HL-60 (cell line): ENCODE data around the gene C9orf72.

Experiments
- DNase-seq, 2 experiments: peaks; one replicate each; pipeline ENCODE4 v3.0.0-alpha.2; 2010 to 2020; ENCODE audit warnings: low read depth in 1 of 2, low spot score in 1 of 2
- H3K27ac ChIP-seq: fragments of 250-450 bp; sonication (Bioruptor Pico); replicated peaks from 2 replicates; pipeline ENCODE4 v1.5.1; 2020; ENCODE audit warnings: mild to moderate bottlenecking, moderate library complexity
- H3K27me3 ChIP-seq: fragments of 250-450 bp; sonication (Bioruptor Pico); 2 replicates; pipeline ENCODE4 v1.5.1; 2021; ENCODE audit warnings: mild to moderate bottlenecking, moderate library complexity; ENCODE audit not compliant: insufficient read depth, poor library complexity, severe bottlenecking
- H3K4me3 ChIP-seq: replicated peaks from 2 replicates; pipeline ENCODE4 v1.5.1; 2011; ENCODE audit warnings: mild to moderate bottlenecking, control low read depth, low read length; ENCODE audit not compliant: insufficient read depth
- GABPA ChIP-seq: IDR thresholded peaks from 2 replicates; pipeline ENCODE4 v1.6.1; 2012; ENCODE audit warnings: low read depth
- POLR2AphosphoS5 ChIP-seq: IDR thresholded peaks from 2 replicates; pipeline ENCODE4 v1.6.1; 2012; ENCODE audit warnings: low read depth
- SPI1 ChIP-seq: IDR thresholded peaks from 2 replicates; pipeline ENCODE4 v1.6.1; 2012; ENCODE audit warnings: low read depth, mild to moderate bottlenecking, borderline replicate concordance
- TF ChIP-seq, protein P1 (sequence below): IDR thresholded peaks from 2 replicates; pipeline ENCODE4 v1.6.1; 2012; ENCODE audit warnings: low read depth; ENCODE audit not compliant: insufficient replicate concordance
- TF ChIP-seq, protein P2 (sequence below): IDR thresholded peaks from one replicate; pipeline ENCODE4 v1.5.1; 2011; ENCODE audit warnings: low read length, control low read depth, inconsistent platforms; ENCODE audit not compliant: insufficient read depth

C9orf72 gene

DNA sequence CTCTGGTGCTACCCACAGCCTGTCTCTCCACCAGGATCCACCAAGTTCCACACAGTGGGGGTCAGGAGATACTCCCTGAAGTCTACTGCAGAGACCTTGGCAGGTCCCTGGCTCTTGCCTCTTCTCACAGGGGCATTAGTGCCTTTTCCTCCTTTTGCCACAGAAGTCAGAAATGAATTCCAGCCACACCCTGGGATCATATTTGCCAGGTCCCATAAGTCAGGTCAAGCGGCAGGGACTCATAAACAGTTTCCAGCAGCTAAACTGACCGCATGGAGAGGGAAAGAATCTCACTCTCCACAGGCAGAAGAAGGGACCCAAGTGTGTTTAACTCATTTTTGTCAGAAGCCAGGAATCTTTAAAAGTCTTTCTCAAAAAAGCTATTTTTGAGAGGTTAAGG is 62.5 kb downstream of the C9orf72 start:
- DNase-seq = no peak
- no peaks in the 10 kb centered on the region for H3K27me3 ChIP-seq
- H3K27ac ChIP-seq = no peak overlapping the region
- no peak overlapping the region for H3K4me3 ChIP-seq
- TF ChIP-seq GABPA = no peak
- no peak for TF ChIP-seq POLR2AphosphoS5
- TF ChIP-seq, protein P1, sequence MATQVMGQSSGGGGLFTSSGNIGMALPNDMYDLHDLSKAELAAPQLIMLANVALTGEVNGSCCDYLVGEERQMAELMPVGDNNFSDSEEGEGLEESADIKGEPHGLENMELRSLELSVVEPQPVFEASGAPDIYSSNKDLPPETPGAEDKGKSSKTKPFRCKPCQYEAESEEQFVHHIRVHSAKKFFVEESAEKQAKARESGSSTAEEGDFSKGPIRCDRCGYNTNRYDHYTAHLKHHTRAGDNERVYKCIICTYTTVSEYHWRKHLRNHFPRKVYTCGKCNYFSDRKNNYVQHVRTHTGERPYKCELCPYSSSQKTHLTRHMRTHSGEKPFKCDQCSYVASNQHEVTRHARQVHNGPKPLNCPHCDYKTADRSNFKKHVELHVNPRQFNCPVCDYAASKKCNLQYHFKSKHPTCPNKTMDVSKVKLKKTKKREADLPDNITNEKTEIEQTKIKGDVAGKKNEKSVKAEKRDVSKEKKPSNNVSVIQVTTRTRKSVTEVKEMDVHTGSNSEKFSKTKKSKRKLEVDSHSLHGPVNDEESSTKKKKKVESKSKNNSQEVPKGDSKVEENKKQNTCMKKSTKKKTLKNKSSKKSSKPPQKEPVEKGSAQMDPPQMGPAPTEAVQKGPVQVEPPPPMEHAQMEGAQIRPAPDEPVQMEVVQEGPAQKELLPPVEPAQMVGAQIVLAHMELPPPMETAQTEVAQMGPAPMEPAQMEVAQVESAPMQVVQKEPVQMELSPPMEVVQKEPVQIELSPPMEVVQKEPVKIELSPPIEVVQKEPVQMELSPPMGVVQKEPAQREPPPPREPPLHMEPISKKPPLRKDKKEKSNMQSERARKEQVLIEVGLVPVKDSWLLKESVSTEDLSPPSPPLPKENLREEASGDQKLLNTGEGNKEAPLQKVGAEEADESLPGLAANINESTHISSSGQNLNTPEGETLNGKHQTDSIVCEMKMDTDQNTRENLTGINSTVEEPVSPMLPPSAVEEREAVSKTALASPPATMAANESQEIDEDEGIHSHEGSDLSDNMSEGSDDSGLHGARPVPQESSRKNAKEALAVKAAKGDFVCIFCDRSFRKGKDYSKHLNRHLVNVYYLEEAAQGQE = no peak
- TF ChIP-seq, protein P2, sequence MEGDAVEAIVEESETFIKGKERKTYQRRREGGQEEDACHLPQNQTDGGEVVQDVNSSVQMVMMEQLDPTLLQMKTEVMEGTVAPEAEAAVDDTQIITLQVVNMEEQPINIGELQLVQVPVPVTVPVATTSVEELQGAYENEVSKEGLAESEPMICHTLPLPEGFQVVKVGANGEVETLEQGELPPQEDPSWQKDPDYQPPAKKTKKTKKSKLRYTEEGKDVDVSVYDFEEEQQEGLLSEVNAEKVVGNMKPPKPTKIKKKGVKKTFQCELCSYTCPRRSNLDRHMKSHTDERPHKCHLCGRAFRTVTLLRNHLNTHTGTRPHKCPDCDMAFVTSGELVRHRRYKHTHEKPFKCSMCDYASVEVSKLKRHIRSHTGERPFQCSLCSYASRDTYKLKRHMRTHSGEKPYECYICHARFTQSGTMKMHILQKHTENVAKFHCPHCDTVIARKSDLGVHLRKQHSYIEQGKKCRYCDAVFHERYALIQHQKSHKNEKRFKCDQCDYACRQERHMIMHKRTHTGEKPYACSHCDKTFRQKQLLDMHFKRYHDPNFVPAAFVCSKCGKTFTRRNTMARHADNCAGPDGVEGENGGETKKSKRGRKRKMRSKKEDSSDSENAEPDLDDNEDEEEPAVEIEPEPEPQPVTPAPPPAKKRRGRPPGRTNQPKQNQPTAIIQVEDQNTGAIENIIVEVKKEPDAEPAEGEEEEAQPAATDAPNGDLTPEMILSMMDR = no peak
- TF ChIP-seq SPI1 = no peak

DNA sequence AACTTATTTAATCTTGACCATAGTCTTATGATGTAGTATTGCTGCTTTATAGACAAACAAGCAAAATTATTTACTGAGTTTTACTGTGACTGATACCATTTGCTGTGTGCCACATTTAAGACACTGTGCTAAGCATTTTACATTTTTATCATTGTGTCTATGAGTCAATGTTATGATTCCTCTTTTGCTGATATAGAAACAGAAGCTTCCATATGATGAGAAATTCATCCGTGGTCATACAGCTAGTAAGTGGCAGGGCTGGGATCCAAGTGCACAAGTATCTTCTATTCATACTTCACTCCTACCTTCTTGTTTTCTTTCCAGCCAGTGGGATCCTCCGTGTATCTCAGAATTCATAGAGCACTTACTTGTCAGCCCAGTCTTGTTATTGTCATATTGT is 66.3 kb downstream of the C9orf72 start:
- TF ChIP-seq GABPA (no peak), POLR2AphosphoS5 (no peak), SPI1 (no peak)
- TF ChIP-seq, protein P2 = no peak
- TF ChIP-seq, protein P1 = no peak
- no peak overlapping the region for H3K4me3 ChIP-seq
- no peaks in the 10 kb centered on the region for H3K27me3 ChIP-seq
- no peak overlapping the region for H3K27ac ChIP-seq
- no peak for DNase-seq

DNA sequence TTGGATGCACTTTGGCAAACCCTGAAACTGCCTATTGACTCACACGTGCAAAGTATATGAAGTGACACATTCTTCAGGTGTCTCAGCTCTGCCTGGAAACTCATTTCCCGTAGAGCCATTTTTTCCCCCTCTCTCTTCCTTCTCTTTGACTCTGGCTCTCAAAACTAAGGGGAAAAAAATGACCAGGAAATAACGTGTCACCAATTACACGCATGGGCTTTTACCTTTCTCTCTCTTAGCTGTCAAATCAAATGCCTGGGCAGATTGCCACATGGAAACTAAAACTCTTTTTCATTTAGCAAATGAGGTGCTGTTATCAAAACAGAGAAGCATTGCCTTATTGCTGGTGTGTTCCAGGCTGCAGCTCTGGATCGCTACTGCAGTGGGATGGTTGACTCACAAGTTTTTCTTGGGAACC is 67.5 kb downstream of the C9orf72 start:
- no peak overlapping the region for H3K27ac ChIP-seq
- no peaks in the 10 kb centered on the region for H3K27me3 ChIP-seq
- no peak overlapping the region for H3K4me3 ChIP-seq
- TF ChIP-seq, protein P2 = no peak
- TF ChIP-seq SPI1 = no peak
- TF ChIP-seq GABPA = no peak
- TF ChIP-seq, protein P1 = no peak
- no peak for TF ChIP-seq POLR2AphosphoS5
- DNase-seq = no peak
